PC-3 (cell line): ENCODE data around the gene SSTR3. TPM values are rescaled to one million over a fixed set of nuclear protein-coding genes. Genes with fewer than 3 reads are reported as not detected.

Experiments
- ATAC-seq: fragments of 200-7000 bp; cut with Tn5 transposase; 2 replicates; pipeline ENCODE4 v1.9.1; 2020; ENCODE audit warnings: mild to moderate bottlenecking, moderate library complexity
- BruUV-seq: library from RNA; stranded (reverse); fragments of 400-500 nt; replicated peaks from 2 replicates; lab custom pipeline; 2021; lab: Mats Ljungman, UMichigan
- CTCF ChIA-PET: fragments of 300-600 bp; sonication (Branson Sonifier 250); formaldehyde crosslinking; loops from one replicate; lab custom pipeline; 2022; ENCODE audit warnings: antibody characterized with exemption; lab: Charles Lee
- POLR2A ChIA-PET: fragments of 300-600 bp; sonication (Branson Sonifier 250); formaldehyde crosslinking; loops from one replicate; lab custom pipeline; 2022; ENCODE audit warnings: antibody characterized with exemption; ENCODE audit not compliant: unreplicated experiment; lab: Charles Lee
- DNase-seq: peaks from one replicate; pipeline ENCODE4 v3.0.0-alpha.2; 2015
- H2AFZ ChIP-seq: fragments of 300-600 bp; sonication (generic); 2 replicates; pipeline ENCODE4 v1.6.0; 2016; ENCODE audit warnings: antibody characterized with exemption, low read length
- H3F3A ChIP-seq: fragments of 300-600 bp; sonication (generic); one replicate; pipeline ENCODE4 v1.6.0; 2017; ENCODE audit warnings: antibody characterized with exemption, low read length, control low read depth, mild to moderate bottlenecking; ENCODE audit not compliant: unreplicated experiment
- H3K27ac ChIP-seq: fragments of 300-600 bp; sonication (generic); 2 replicates; pipeline ENCODE4 v1.5.1; 2016; ENCODE audit warnings: mild to moderate bottlenecking, low read length
- H3K27me3 ChIP-seq: fragments of 300-600 bp; sonication (generic); 2 replicates; pipeline ENCODE4 v1.6.1; 2016; ENCODE audit warnings: low read length, mixed read lengths
- H3K36me3 ChIP-seq: fragments of 300-600 bp; sonication (generic); 2 replicates; pipeline ENCODE4 v1.6.1; 2016; ENCODE audit warnings: low read depth, mixed run types, low read length, mixed read lengths
- H3K4me1 ChIP-seq: fragments of 300-600 bp; sonication (generic); 2 replicates; pipeline ENCODE4 v1.5.1; 2016; ENCODE audit warnings: low read length; ENCODE audit not compliant: insufficient read depth
- H3K4me2 ChIP-seq: fragments of 300-600 bp; sonication (generic); 2 replicates; pipeline ENCODE4 v1.6.0; 2016; ENCODE audit warnings: low read length
- H3K4me3 ChIP-seq: fragments of 300-600 bp; sonication (generic); 2 replicates; pipeline ENCODE4 v1.5.1; 2016; ENCODE audit warnings: mild to moderate bottlenecking, low read length, mixed read lengths
- H3K79me2 ChIP-seq: fragments of 300-600 bp; sonication (generic); 2 replicates; pipeline ENCODE4 v1.6.1; 2017; ENCODE audit warnings: low read length, mixed read lengths
- H3K9ac ChIP-seq: fragments of 300-600 bp; sonication (generic); 2 replicates; pipeline ENCODE4 v1.6.0; 2016; ENCODE audit warnings: mild to moderate bottlenecking, low read length
- H3K9me2 ChIP-seq: fragments of 300-600 bp; sonication (generic); replicated peaks from 2 replicates; pipeline ENCODE4 v1.6.1; 2016; ENCODE audit warnings: mixed run types, low read length, mixed read lengths
- H3K9me3 ChIP-seq: fragments of 300-600 bp; sonication (generic); 2 replicates; pipeline ENCODE4 v1.6.1; 2016; ENCODE audit warnings: low read length, mixed read lengths
- H4K20me1 ChIP-seq: fragments of 300-600 bp; sonication (generic); 2 replicates; pipeline ENCODE4 v1.6.1; 2016; ENCODE audit warnings: low read length, mixed read lengths
- EZH2 ChIP-seq: fragments of 300-600 bp; sonication (generic); IDR thresholded peaks from one replicate; pipeline ENCODE4 v1.6.1; 2017; ENCODE audit warnings: antibody characterized with exemption, mild to moderate bottlenecking, low read length; ENCODE audit not compliant: unreplicated experiment
- EZH2phosphoT487 ChIP-seq: fragments of 300-600 bp; sonication (generic); IDR thresholded peaks from 2 replicates; pipeline ENCODE4 v1.6.1; 2018; ENCODE audit warnings: mild to moderate bottlenecking, antibody characterized with exemption, low read length, borderline replicate concordance
- intact Hi-C: fragments of 100-400 bp; cut with micrococcal nuclease; formaldehyde crosslinking; loops from 2 replicates; pipeline ENCODE4 v1.9.0; 2023
- total RNA-seq: library from RNA; depleted of rRNA; stranded (reverse); fragments of >200 nt; gene quantifications from 2 replicates; pipeline ENCODE4 v1.2.3, GENCODE V29; 2014
- TF ChIP-seq, protein P1 (sequence below): fragments of 300-600 bp; sonication (generic); conservative IDR thresholded peaks from 2 replicates; pipeline ENCODE4 v1.5.1; 2017; ENCODE audit warnings: antibody characterized with exemption, low read depth, mild to moderate bottlenecking, low read length

The SSTR3 gene
- total RNA-seq, 1 experiment from 2014 or later: 0.55 TPM

DNA sequence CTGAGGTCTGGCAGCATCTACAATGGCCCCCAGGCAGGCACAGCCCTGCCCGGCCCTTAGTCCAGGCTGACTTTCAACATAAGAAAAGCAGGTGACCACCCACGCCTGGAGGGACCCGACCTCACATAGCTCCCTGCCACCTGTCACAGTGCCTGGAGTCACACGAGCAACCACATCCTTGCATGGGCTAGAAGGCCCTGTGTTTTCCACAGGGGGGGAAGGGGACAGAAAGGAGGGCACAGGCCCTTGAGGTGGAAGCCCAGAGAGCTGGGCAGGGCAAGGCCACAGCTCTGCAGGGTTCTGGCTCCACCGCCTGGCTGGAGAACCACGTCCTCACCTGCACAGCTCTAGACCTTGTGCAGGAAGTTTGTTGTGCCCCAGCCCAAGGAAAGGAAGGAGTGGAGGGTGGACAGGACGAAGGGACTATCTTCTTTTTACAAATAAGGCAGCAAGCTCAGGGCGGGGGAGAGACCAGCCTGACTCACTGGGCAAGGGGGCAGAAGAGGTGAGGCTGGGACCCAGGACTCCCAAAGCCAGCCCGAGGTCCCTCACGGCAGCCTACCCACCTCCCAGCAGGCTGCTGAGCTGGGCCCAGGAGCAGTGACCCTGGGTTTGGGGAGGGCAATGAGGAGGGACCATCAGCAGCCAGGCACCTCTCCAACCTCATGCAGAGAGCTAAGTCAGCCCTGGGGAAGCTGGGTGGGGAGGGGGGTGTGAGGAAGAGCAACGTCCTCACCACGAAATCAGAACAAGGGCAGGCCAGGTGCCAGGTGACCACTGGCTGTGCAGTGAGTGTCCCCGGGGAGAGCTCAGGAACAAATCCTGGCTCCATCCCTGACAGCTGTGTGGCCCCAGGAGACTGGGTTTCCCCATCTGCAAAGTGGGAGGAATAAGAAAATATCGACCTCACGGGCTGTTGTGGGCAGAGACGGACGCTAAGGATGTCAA lies 28.6 kb downstream of the SSTR3 start:
- Histone ChIP-seq H3K9ac (no peak overlapping the region), H3K27ac (no peak overlapping the region), H3K4me3 (no peak overlapping the region), H2AFZ (no peak overlapping the region), H3F3A (no peaks in the 10 kb centered on the region), H3K4me2 (no peak overlapping the region), H3K79me2 (0 out of 2 replicates have a peak, but pooled peaks cover 4% of the 10 kb centered on the region), H3K27me3 (no peaks in the 10 kb centered on the region), H3K4me1 (peaks cover 24% of the 10 kb centered on the region), H3K9me3 (no peaks in the 10 kb centered on the region), H3K36me3 (no peaks in the 10 kb centered on the region), H4K20me1 (no peaks in the 10 kb centered on the region), H3K9me2 (no peaks in the 10 kb centered on the region)
- ChIA-PET POLR2A (no interaction called here), CTCF (no interaction called here)
- no peak for DNase-seq
- no TSS peak for BruUV-seq
- intact Hi-C loops: no loop called here
- ATAC-seq: peak; percentile 30; the same call in 1 of the 2 replicates
- TF ChIP-seq EZH2: no peak
- TF ChIP-seq, protein P1, sequence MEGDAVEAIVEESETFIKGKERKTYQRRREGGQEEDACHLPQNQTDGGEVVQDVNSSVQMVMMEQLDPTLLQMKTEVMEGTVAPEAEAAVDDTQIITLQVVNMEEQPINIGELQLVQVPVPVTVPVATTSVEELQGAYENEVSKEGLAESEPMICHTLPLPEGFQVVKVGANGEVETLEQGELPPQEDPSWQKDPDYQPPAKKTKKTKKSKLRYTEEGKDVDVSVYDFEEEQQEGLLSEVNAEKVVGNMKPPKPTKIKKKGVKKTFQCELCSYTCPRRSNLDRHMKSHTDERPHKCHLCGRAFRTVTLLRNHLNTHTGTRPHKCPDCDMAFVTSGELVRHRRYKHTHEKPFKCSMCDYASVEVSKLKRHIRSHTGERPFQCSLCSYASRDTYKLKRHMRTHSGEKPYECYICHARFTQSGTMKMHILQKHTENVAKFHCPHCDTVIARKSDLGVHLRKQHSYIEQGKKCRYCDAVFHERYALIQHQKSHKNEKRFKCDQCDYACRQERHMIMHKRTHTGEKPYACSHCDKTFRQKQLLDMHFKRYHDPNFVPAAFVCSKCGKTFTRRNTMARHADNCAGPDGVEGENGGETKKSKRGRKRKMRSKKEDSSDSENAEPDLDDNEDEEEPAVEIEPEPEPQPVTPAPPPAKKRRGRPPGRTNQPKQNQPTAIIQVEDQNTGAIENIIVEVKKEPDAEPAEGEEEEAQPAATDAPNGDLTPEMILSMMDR: 0 out of 2 replicates have a peak, but pooled peaks have one; percentile 15

DNA sequence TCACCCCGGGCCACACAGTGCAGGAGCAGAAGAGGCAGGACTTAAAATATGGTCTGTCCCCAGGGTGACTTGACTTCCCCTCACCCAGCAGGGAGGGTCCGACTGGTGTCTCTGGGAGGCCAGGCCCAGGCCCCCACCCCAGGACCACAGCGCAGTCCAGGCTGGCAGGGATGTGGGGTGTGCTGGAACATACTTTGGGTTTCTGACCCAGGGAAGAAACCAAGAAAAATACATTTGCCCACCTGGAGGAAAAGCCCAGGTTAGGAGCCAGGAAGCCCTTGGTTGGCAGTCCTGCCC lies 29.4 kb downstream of the SSTR3 start:
- POLR2A ChIA-PET: no interaction called here
- Histone ChIP-seq H2AFZ (no peak overlapping the region), H3K4me1 (peaks cover 16% of the 10 kb centered on the region), H3K4me3 (no peak overlapping the region), H4K20me1 (no peaks in the 10 kb centered on the region), H3K4me2 (no peak overlapping the region), H3K9ac (no peak overlapping the region), H3K9me3 (no peaks in the 10 kb centered on the region), H3K27me3 (no peaks in the 10 kb centered on the region), H3F3A (no peaks in the 10 kb centered on the region), H3K36me3 (no peaks in the 10 kb centered on the region), H3K9me2 (no peaks in the 10 kb centered on the region), H3K79me2 (0 out of 2 replicates have a peak, but pooled peaks cover 4% of the 10 kb centered on the region), H3K27ac (no peak overlapping the region)
- CTCF ChIA-PET: no interaction called here
- BruUV-seq: no TSS peak
- intact Hi-C loops: no loop called here
- TF ChIP-seq EZH2: no peak
- ATAC-seq (no peak), DNase-seq (no peak)

DNA sequence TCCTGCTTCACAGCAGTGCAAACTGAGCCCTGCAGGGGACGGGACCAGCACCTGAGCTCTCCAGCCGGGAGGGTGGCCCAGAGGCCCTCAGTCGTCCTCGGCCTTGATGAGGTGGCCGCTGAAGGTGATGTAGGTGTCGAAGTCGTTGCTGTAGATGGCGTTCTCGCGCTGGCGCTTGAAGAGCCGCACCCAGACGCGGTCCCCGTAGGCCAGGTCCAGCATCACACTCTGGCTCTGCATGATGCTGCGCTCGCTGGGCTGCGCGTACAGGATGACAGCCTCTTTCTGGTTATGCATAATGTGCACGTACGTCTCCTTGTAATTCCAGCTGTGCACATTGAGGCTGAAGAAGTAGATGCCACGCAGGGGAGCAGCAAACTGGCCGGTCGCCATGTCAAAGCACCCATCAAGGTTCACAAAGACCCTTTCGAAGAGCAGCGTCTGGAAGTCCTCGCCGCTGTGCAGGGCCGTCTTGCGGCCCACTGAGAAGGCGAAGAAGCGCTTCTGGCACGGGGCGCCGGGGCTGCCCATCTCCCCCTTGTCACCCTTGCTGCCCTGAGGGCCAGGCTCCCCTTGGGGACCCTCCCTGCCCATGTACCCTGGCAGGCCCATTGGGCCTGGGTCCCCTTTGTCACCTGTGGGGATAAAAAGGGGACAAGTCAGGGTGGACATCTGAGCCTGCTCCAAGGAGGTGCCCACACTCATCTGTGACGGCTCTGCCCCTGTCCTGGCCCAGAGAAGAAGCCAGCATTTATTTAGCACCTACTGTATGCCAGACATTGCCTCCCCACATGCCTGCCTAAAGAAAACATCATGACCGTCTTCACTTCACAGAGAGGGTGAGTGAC lies 30.0 kb downstream of the SSTR3 start:
- ATAC-seq: no peak
- Histone ChIP-seq H3K4me2 (no peak overlapping the region), H3K27ac (no peak overlapping the region), H3K79me2 (0 out of 2 replicates have a peak, but pooled peaks cover 4% of the 10 kb centered on the region), H4K20me1 (no peaks in the 10 kb centered on the region), H3K36me3 (no peaks in the 10 kb centered on the region), H3K4me1 (peaks cover 10% of the 10 kb centered on the region), H3K27me3 (no peaks in the 10 kb centered on the region), H2AFZ (no peak overlapping the region), H3K4me3 (no peak overlapping the region), H3K9ac (no peak overlapping the region), H3F3A (no peaks in the 10 kb centered on the region), H3K9me2 (no peaks in the 10 kb centered on the region), H3K9me3 (no peaks in the 10 kb centered on the region)
- POLR2A ChIA-PET: no interaction called here
- no TSS peak for BruUV-seq
- TF ChIP-seq, protein P1: no peak
- no peak for TF ChIP-seq EZH2
- no peak for TF ChIP-seq EZH2phosphoT487
- intact Hi-C loops: no loop called here
- no peak for DNase-seq
- CTCF ChIA-PET: no interaction called here
